Loucy (cell line): ENCODE results near the gene ESD.

ENCODE experiments used
- CTCF ChIP-seq: fragments of 200-600 bp; sonication (generic); conservative IDR thresholded peaks from 2 replicates; pipeline ENCODE4 v1.5.1; 2014; ENCODE audit warnings: mild to moderate bottlenecking, antibody characterized with exemption, low read length
- EZH2phosphoT487 ChIP-seq: fragments of 200-600 bp; IDR thresholded peaks from 2 replicates; pipeline ENCODE4 v1.6.1; 2018; ENCODE audit warnings: antibody characterized with exemption, mild to moderate bottlenecking, moderate library complexity, borderline replicate concordance

GRCh38 chr13:46735425-46735824 is 61.5 kb downstream of the ESD start:
- TF ChIP-seq CTCF (no peak), EZH2phosphoT487 (no peak)
